ENCODE data around the gene FAM186B.

Gene FAM186B

GRCh38 chr12:49558526-49558925, 46.9 kb downstream of the FAM186B start:
- H3K4me2 ChIP-seq (ENCODE audit: insufficient read depth, low read length), result no peak overlapping the region
- H3K4me1 ChIP-seq (ENCODE audit: insufficient read depth, low read length), result no peaks in the 10 kb centered on the region
- ATAC-seq (ENCODE audit: insufficient read depth, low read depth) (no peak), DNase-seq (no peak)
- H3K9me3 ChIP-seq (ENCODE audit: insufficient read depth, low read length, severe bottlenecking), result no peaks in the 10 kb centered on the region
- H3K9ac ChIP-seq (ENCODE audit: low read depth, low read length), result no peak overlapping the region
- H3K4me3 ChIP-seq (ENCODE audit: low read depth in 1 of 2, low read length in 2 of 2), result no peak overlapping the region
- peaks cover 67% of the 10 kb centered on the region for H3K36me3 ChIP-seq (ENCODE audit: insufficient read depth, low read length)
- 0 out of 2 replicates have a peak, but pooled peaks cover 3% of the 10 kb centered on the region for H4K20me1 ChIP-seq (ENCODE audit: insufficient read depth, low read length)
- no peak for TF ChIP-seq EZH2 (IDR thresholded peaks at IDR 0.05; ENCODE audit: borderline replicate concordance, low read depth, low read length, severe bottlenecking)
- TF ChIP-seq CTCF (IDR thresholded peaks at IDR 0.05; ENCODE audit: borderline replicate concordance, extremely low read depth, low read length, poor library complexity, severe bottlenecking), result no peak
- no peaks in the 10 kb centered on the region for H3K79me2 ChIP-seq (ENCODE audit: insufficient read depth, low read length)
- no peak overlapping the region for H2AFZ ChIP-seq (ENCODE audit: low read depth, low read length)
- no peaks in the 10 kb centered on the region for H3K27me3 ChIP-seq (ENCODE audit: insufficient read depth, low read length, poor library complexity)
- no peak overlapping the region for H3K27ac ChIP-seq (ENCODE audit: low read length)

- Histone ChIP-seq H3K27ac (ENCODE audit: low read length) (no peak overlapping the region), H3K4me3 (ENCODE audit: low read depth in 1 of 2, low read length in 2 of 2) (no peak overlapping the region), H4K20me1 (ENCODE audit: insufficient read depth, low read length) (0 out of 2 replicates have a peak, but pooled peaks cover 3% of the 10 kb centered on the region), H3K27me3 (ENCODE audit: insufficient read depth, low read length, poor library complexity) (no peaks in the 10 kb centered on the region), H3K4me1 (ENCODE audit: insufficient read depth, low read length) (no peaks in the 10 kb centered on the region), H2AFZ (ENCODE audit: low read depth, low read length) (no peak overlapping the region), H3K36me3 (ENCODE audit: insufficient read depth, low read length) (peaks cover 60% of the 10 kb centered on the region), H3K9me3 (ENCODE audit: insufficient read depth, low read length, severe bottlenecking) (no peaks in the 10 kb centered on the region), H3K4me2 (ENCODE audit: insufficient read depth, low read length) (no peak overlapping the region), H3K79me2 (ENCODE audit: insufficient read depth, low read length) (no peaks in the 10 kb centered on the region), H3K9ac (ENCODE audit: low read depth, low read length) (no peak overlapping the region)
- DNase-seq (no peak), ATAC-seq (ENCODE audit: insufficient read depth, low read depth) (peak; percentile 32; the same call in 1 of the 3 replicates)
- TF ChIP-seq CTCF (IDR thresholded peaks at IDR 0.05; ENCODE audit: borderline replicate concordance, extremely low read depth, low read length, poor library complexity, severe bottlenecking), result peak; percentile 48
- TF ChIP-seq EZH2 (IDR thresholded peaks at IDR 0.05; ENCODE audit: borderline replicate concordance, low read depth, low read length, severe bottlenecking), result no peak
These were observed 47.6 kb downstream of the FAM186B start for GRCh38 chr12:49557917-49558215.

- H2AFZ ChIP-seq (ENCODE audit: low read depth, low read length), result no peak overlapping the region
- no peak overlapping the region for H3K4me3 ChIP-seq (ENCODE audit: low read depth in 1 of 2, low read length in 2 of 2)
- no peaks in the 10 kb centered on the region for H3K9me3 ChIP-seq (ENCODE audit: insufficient read depth, low read length, severe bottlenecking)
- TF ChIP-seq CTCF (IDR thresholded peaks at IDR 0.05; ENCODE audit: borderline replicate concordance, extremely low read depth, low read length, poor library complexity, severe bottlenecking) (no peak), EZH2 (IDR thresholded peaks at IDR 0.05; ENCODE audit: borderline replicate concordance, low read depth, low read length, severe bottlenecking) (no peak)
- peaks cover 55% of the 10 kb centered on the region for H3K36me3 ChIP-seq (ENCODE audit: insufficient read depth, low read length)
- no peaks in the 10 kb centered on the region for H3K79me2 ChIP-seq (ENCODE audit: insufficient read depth, low read length)
- no peaks in the 10 kb centered on the region for H3K4me1 ChIP-seq (ENCODE audit: insufficient read depth, low read length)
- ATAC-seq (ENCODE audit: insufficient read depth, low read depth) (0 out of 3 replicates have a peak, but pooled peaks have one; percentile 7), DNase-seq (no peak)
- H4K20me1 ChIP-seq (ENCODE audit: insufficient read depth, low read length), result 0 out of 2 replicates have a peak, but pooled peaks cover 3% of the 10 kb centered on the region
- H3K9ac ChIP-seq (ENCODE audit: low read depth, low read length), result no peak overlapping the region
- no peak overlapping the region for H3K4me2 ChIP-seq (ENCODE audit: insufficient read depth, low read length)
- H3K27ac ChIP-seq (ENCODE audit: low read length), result no peak overlapping the region; the same call in 1 of the 2 replicates
- H3K27me3 ChIP-seq (ENCODE audit: insufficient read depth, low read length, poor library complexity), result no peaks in the 10 kb centered on the region
These were observed 48.1 kb downstream of the FAM186B start for GRCh38 chr12:49557187-49557916.
